NOMO-1 treated with dmso at 0.1 percent for 144 hours (cell line): ENCODE data around the gene TEKT5.
"Not testable (repeated sequence)": the region's sequence is repeated elsewhere in the genome, so short reads cannot be mapped to it uniquely, and the experiment has no call there.

Experiments
- DNase-seq: peaks from one replicate; lab custom pipeline; 2025; ENCODE audit not compliant: unreplicated experiment; lab: John Stamatoyannopoulos, UW

Gene TEKT5

DNA sequence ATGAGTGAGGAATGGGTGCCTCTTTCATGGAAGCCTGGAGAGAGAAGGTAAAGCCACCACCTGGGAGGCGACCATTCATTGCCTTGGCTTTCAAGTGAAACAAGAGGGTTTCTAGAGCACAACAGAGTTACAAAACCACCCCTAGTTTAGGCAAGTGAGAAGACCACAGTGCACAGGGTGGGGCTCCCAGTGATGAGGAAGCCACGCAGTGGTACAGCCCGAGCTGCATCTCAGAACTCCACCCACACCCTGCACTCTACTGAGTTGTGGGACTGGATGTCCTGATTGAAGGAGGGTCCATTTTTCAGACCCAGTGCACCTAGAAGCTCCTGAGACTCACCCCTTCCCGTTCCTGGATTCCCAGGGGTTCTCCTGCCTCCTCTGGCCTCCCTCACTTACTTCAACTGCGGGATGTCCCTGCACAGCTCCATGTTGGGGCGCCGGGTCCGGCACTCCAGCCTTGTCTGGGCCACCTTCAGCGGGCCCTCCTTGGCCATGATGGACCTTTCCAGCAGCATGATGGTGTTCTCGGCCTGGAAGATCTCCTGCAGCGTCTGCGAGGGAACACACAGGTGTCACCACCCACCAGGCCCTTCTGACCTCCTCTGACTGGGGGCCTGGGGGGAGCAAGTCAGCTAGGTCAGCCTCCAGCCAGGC is 59.2 kb downstream of the TEKT5 start:
- no peak for DNase-seq

DNA sequence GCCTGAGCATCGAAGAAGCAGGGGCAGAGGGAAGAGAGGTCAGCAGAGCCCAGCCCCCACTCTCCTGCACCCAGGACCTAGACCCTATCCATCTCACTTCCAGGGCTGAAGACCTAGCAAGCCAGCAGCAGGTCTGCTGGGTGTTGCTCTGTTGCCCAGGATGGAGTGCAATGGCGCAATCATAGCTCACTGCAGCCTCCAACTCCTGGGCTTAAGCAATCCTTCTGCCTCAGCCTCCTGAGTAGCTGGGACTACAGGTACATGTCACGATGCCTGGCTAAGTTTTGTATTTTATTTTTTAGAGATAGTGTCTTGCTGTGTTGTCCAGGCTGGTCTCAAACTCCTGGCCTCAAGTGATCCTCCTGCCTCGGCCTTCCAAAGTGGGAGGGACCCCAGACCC is 61.3 kb downstream of the TEKT5 start:
- DNase-seq, result not testable (repeated sequence)

DNA sequence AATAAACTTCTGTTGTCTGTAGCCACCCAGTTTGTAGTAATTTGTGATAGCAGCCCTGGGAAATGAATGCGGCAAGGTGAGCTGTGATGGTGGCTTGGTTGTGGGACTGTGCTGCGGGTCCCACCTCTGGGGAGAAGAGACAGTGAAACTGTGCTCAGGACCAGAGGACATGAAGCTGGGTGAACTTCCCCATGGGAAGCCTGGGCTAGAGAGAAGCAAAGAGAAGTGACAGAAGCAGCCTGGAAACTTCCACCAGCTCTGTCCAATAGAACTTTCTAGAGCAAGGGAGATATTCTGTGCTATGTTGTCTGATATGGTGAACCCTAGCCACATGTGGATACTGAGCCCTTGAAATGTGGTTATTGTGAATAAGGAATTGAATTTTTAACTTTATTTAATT is 62.8 kb downstream of the TEKT5 start:
- no peak for DNase-seq

DNA sequence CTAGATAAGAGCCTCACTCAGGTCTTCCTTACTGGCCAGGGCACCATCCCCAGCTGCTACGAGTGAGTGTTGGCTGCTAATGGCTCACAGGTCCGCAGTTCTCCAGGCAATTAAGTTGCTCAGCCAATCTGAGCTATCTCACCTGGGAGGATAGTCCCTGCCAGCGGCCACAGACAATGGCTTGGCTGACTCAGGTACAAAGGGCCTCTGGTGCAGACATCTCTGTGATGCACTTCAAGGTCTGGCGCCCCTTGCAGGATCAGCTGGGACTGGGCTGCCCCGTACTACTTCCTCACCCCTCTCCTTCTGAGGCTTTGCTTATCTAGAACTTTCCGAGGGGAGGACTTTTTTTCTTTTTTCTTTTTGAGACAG is 65.2 kb downstream of the TEKT5 start:
- DNase-seq, result no peak

DNA sequence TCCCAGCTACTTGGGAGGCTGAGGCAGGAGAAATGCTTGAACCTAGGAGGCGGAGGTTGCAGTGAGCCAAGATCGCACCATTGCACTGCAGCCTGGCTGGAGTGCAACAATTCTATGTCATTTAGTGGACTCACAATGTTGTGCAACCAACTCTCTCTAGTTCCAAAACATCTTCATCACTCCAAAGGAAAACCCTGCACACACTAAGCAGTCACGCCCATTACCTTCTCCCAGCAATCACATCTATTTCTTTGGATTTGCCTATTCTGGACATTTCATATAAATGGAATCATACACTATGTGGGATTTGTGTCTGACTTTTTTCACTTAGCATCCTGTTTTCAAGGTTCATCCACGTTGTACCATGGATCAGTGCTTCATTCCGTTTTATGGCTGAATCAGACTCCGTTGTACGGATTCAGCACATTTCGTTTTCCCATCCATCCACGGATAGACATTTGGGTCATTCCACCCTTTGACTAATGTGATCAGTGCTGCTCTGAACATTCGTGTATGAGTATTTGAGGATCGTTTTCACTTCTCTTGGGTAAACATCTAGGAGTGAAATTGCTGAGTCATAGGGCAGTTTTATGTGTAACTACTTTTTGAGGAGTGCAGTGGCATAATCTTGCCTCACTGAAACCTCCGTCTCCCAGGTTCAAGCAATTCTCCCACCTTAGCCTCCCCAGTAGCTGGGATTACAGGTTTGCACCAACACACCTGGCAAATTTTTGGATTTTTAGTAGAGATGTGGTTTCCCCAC is 69.0 kb downstream of the TEKT5 start:
- no peak for DNase-seq

DNA sequence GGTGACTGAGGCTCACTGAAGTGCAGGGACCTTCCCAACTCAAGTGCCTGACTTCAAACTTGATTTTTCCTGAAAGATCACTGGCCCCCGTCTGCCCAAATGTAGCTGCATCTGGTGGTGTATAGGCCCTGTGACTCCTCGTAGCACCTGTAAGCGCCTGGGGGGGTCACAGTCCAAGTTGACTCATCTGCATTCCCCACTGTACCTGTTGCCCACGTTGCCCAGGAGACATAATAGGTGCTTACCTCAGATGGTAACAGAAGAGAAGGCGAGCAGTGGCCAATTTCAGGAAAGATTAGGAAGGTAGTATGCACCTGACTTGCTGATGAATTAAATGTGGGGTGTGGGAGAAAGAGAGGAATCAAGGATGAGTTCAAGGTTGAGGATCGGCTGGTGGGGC is 70.2 kb downstream of the TEKT5 start:
- DNase-seq, result no peak

DNA sequence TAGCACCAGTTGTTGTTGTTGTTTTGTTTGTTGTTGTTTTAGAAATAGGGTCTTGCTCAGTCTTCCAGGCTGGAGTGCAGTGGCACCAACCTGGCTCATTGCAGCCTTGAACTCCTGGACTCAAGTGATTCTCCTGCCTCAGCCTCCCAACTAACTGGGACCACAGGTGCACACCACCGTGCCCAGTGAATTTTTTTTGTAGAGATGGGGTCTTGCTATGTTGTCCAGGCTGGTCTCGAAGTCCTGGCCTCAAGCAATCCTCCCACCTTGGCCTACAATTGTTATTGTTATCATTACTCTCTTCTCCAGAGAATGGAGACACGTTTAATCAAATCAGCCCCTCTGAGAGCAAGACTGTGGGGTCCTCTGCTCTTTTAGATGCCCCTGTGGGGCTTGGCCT is 71.7 kb downstream of the TEKT5 start:
- no peak for DNase-seq

DNA sequence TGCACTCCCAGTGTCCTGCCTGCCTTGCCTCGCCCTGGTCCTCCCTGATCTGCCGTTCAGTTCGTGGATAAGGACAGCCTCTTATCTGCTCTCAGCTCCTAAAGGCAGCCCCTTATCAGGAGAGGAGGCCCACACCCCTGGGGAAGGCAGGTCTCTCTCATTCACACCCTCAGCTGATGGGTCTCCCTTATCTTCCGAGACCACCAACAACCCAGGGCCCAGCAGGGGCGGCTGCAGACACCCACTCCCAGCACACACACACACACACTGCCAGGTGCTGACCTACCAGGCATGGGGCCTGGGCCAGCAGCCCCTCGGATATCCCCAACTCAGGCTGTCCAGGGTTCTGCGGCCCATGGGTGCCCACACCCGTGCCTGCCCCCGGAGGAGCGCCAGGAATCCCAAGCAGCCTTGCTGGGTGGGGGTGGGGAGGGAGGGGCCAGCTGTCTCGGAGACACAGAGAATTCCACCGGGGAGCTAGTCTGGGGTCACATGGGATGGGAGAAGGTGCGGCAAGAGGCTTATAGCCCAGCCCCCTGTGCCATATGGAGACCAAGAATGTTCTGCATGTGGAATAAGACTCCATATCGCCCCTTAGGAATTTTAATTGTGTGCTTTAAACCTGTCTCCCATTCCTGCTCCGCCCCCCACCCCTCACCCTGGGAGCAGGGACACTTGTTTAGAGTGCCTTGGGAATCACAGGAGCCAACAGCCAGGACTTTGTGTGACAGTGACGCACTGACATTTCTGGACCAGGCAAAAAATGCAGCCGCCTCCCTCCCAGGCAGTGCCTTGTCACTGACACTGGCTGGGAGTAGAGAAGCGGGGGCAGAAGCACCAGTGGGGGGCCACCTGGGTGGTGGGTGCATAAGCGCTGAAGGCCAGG is 72.5 kb downstream of the TEKT5 start:
- DNase-seq, result no peak

DNA sequence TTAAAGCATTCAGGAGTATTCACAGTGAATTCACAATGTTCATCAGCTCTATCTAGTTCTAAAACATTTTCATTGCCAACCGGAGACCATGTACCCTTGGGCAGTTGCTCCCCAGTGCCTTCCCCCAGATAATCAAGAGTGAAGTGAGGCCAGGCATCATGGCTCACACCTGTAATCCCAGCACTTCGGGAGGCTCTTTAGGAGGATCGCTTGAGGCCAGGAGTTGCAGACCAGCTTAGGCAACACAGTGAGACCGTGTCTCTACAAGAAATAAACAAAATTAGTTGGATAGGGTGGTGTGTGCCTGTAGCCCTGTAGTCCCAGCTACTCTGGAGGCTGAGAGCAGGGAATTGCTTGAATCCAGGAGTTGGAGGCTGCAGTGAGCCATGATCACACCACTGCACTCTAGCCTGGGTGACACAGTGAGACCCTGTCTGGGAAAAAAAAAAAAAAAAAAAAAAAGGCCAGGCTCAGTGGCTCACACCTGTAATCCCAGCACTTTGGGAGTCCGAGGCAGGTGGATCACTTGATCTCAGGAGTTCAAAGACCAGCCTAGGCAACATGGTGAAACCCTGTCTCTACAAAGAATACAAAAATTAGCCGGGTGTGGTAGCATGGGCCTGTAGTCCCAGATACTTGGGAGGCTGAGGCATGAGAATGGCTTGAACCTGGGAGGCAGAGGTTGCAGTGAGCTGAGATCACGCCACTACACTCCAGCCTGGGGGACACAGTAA is 73.3 kb downstream of the TEKT5 start:
- not testable (repeated sequence) for DNase-seq

DNA sequence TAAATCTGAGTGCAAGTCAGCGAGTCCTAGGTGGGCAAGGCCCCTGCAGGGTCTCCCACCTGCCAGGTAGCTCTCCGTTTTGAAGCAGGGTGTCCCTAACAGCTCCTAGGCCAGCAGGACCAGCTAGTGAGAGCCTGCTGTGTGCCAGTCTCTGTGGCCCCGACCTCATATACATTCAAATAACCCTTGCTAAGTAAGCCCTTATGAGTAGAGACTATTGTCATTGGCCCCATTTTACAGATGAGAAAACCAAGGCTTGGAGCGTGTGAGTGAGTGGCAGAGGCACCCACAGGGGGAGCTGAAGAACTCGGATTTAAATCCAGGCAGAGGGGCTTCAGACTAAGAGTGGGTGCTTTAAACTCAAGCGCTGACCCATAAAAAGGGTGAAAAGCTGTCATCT is 74.6 kb downstream of the TEKT5 start:
- no peak for DNase-seq

DNA sequence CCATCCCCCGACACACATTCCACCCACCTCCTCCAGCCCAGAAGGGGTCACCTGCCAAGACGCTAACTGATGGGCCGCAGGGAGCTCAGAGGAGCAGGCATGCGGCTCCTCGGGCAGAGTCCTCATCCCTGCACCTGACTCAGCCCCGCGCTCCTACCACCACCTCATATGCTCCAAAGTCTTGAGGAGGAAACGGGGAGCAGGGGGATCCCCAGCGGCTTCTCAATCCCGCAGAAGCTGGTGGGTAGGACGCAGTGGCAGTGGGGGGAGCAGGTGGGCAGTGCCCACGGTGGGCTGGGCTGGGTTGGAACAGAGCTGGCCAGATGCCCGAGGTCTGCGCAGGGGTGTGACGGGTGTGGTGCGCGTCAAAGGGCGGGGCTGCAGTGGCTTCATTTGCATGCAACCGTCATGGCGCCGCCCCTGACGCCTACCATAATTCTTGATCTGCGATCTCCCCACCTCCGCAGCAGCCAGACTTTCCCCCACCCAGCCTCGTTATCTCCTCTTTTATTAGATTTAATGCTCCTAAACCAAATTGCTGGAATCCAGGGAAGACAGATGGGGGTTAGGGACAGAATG is 75.4 kb downstream of the TEKT5 start:
- no peak for DNase-seq

DNA sequence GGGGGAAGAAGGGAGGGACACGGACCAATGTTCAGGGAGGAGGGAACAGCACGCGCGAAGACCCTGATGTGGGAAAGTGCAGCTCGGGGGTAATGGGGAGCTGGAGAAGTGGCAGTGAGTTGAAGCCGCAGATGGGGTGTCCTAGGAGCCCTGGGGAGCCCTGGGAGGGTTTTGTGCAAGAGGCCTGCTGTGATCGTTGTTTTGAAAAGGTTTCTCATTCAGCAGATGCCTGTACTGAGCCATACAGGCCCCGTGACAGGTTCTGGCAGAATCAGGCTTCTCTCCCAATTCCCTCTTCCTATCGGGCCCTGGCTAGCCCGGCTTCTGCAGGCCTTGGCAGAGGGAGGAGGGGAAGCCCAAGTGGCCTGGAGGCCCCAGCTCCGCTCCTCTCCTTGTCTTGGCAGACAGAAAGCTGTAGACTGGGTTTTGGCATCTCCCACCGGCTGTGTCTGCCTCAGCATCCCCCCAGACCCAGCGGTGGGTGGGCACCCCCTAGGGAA is 76.0 kb downstream of the TEKT5 start:
- no peak for DNase-seq

DNA sequence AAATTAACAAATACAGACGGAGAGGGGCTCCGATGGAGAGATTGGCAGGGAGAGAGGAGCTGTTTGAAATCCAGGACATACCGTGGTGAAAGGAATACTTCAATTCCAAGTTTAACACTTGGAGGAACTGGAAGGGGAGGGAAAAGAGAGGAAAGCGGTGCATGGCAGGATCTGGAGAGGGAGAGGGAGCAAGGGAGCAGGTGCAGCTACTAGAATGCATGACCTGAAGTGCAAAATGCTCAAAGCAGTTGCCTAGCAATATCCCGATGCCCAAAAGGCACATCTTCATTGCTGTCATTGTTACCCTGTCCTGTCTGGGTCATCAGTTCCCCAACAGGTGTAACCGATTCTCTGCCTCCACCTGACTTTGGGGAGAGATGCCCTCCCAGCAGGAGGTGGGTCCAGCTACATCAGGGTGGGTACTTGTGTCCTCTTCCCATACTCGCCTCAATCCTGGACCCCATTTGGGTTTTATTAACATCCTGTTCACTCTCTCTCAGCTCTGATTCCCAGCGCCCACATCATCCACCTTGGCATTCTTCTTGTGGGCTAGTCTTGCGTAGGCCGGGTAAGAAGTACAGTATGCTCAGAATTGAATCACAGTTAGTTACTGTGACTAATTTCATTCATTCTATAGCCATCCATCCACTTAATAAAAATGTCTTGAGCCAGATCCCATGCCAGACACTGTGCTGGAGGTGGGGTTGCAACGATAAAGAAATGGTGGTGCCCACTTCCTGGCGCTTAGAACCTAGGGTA is 76.9 kb downstream of the TEKT5 start:
- no peak for DNase-seq

DNA sequence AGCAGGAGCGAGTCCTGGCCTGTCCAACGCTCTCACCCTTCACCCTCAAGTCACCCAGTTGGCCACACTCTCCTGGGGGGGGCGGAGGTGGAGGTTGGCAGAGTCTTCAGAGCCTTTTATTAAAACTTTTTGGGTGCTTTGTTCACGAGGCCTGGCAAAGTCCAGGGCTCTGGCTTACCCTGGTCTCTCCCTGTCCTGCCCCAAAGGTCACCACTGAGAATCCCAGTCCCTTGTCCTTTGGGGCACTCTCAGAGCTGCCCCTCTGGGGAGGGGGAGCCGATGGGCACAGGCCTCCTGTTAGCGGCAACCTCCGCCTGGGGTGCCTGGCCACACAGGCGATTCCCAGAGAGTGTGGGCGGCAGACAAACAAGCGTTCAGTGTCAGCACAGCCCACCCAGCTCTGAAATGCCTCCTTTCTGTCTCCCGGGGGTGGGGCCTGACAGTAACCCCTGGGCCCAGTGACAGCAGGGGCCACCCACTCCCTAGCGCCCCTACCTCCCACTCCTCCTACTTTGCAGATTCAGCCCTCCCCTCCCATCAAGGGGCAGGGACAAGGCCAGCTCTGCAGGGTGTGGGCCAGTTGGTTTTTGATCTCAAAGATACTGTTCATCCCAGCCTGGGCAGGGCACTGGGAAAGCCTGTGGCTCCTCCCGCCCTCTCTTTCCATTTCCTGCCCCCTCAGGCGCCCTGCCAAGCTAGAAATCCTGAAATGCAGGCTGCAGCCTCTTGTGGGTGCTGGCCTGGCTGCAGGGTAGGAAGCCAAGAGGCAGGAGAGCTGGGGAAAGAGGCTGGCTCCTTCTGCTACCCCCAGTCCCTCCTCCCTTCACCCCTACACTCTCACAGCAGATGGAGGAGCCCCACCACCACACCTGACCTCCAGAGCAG is 77.7 kb downstream of the TEKT5 start:
- DNase-seq, result no peak

DNA sequence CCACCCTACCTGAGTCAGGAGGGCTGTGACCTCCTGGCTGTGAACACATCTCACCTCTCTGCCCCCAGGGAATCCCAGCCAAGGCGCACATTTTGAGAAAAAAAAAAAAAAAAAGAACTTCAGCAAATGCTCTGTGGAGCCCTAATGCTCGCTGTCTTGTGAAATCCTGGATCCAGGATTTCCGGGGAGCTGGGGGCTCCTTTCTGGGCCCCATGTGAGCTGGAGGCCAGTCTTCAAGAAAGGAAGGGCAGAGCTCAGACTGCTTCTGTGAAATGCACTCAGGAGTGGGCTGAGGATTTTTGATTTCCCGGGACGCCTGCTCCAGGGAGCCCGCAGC is 78.3 kb downstream of the TEKT5 start:
- no peak for DNase-seq

DNA sequence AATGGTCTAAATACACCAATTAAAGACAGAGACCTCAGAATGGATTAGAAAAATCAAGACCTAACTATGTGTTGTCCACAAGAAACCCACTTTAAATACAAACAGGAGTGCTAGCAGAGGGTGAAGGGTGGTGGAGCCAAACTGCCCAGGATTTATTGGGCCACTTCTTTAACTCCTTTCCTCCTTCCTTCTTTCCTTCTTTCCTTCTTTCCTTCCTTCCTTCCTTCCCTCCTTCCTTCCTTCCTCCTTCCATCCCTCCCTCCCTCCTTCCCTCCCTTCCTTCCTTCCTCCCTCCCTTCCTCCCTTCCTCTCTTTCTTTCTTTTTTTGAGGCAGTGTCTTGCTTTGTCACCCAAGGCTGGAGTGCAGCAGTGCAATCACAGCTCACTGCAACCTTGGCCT is 80.0 kb downstream of the TEKT5 start:
- DNase-seq, result no peak

DNA sequence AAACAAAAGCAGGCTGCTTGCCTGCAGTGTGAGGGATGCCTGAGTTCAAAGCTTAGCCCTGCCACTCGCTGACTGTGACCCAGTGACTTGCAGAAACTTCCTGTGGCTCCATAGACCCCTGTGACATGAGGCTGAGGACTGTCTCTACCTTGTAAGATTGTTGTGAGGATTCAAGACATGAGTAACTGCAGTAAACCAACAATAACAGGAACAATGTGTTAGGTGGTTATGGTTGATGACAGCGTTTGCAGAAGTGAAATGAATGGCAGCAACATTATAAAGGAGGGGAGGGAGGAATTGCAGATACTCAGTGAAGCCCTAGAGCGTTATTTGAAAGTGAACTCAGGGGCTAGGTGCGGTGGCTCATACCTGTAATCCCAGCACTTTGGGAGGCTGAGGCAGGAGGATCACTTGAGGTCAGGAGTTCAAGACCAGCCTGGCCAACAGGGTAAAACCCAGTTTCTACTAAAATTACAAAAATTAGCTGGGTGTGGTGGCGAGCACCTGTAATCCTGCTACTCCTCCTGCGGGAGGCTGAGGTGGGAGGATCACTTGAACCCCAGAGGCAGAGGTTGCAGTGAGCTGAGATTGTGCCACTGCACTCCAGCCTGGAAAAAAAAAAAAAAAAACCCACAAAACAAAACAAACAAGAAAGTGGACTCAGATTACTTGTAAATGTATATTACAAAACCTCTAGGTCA is 80.8 kb downstream of the TEKT5 start:
- peak; percentile 60 for DNase-seq

DNA sequence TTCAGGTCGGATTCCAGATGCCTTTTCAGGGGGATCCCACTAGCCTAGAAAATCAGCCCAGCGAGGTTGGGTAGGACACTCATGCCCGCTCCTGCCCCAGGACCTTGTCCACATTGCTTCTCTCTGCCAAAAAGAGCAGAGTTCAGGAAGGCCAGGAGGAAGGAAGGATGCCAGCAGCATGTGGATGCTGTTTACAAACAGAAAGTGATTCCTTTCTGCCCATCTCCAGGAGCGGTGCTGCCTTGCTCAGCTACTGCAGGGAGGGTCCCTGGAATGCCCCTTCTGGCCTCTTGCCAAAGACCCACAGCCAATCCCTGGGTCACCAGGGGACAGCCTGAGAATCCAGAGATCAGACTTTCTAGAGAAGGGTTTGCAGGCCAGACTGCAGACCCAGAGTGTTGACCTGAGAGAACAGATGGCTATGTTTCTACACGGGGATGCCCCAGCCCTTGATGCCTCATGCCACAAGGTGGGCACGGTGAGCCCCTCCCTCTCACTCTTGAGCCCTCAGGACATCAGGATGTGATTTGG is 82.0 kb downstream of the TEKT5 start:
- DNase-seq, result no peak
